Keratinocyte (primary cell): ENCODE results near the gene IFIT3. TPM values are rescaled to one million over a fixed set of nuclear protein-coding genes. Genes with fewer than 3 reads are reported as not detected.

ENCODE experiments used
- DNase-seq: peaks from one replicate; pipeline ENCODE4 v3.0.0-alpha.2; 2011; ENCODE audit warnings: low read depth, missing footprints, low spot score
- FAIRE-seq: peaks from 2 replicates; lab custom pipeline; 2011; peaks lifted over from hg19 to GRCh38; lab: Jason Lieb, UNC
- H2AFZ ChIP-seq: 2 replicates; pipeline ENCODE4 v1.6.0; 2012; ENCODE audit warnings: low read length, control low read depth, inconsistent platforms; ENCODE audit not compliant: control insufficient read depth
- H3K27ac ChIP-seq: 2 replicates; pipeline ENCODE4 v1.5.1; 2011; ENCODE audit warnings: low read length; ENCODE audit not compliant: control insufficient read depth, insufficient read depth
- H3K27me3 ChIP-seq: 3 replicates; pipeline ENCODE4 v1.6.0; 2011; ENCODE audit warnings: low read length; ENCODE audit not compliant: control insufficient read depth, insufficient read depth; ENCODE audit errors: extremely low read depth
- H3K36me3 ChIP-seq, 2 experiments: 2 replicates in 1 of 2; 3 replicates in 1 of 2; pipeline ENCODE4 v1.5.1; 2011; ENCODE audit warnings: low read length in 2 of 2, mild to moderate bottlenecking in 1 of 2; ENCODE audit not compliant: control insufficient read depth in 2 of 2, insufficient read depth in 2 of 2; ENCODE audit errors: extremely low read depth in 1 of 2
- H3K4me1 ChIP-seq: 3 replicates; pipeline ENCODE4 v1.5.1; 2011; ENCODE audit warnings: low read length; ENCODE audit not compliant: control insufficient read depth, insufficient read depth; ENCODE audit errors: extremely low read depth
- H3K4me2 ChIP-seq: 3 replicates; pipeline ENCODE4 v1.6.0; 2011; ENCODE audit warnings: low read depth, low read length; ENCODE audit not compliant: control insufficient read depth, insufficient read depth; ENCODE audit errors: extremely low read depth
- H3K4me3 ChIP-seq, 3 experiments: fragments of 200-600 bp in 1 of 3; sonication (generic) in 1 of 3; 2 replicates in 2 of 3; 3 replicates in 1 of 3; pipeline ENCODE4 v1.5.1; 2011 to 2016; ENCODE audit warnings: low read length in 3 of 3, mild to moderate bottlenecking in 3 of 3, control low read depth in 2 of 3, inconsistent platforms in 1 of 3, low read depth in 1 of 3, mixed read lengths in 1 of 3, mixed run types in 1 of 3, moderate library complexity in 1 of 3; ENCODE audit not compliant: control insufficient read depth in 2 of 3, insufficient read depth in 2 of 3; ENCODE audit errors: extremely low read depth in 1 of 3
- H3K79me2 ChIP-seq: 2 replicates; pipeline ENCODE4 v1.6.0; 2012; ENCODE audit warnings: low read length; ENCODE audit not compliant: control insufficient read depth, insufficient read depth
- H3K9ac ChIP-seq: 3 replicates; pipeline ENCODE4 v1.6.0; 2011; ENCODE audit warnings: low read length; ENCODE audit not compliant: control insufficient read depth, insufficient read depth; ENCODE audit errors: extremely low read depth
- H3K9me1 ChIP-seq: 3 replicates; pipeline ENCODE4 v1.6.0; 2011; ENCODE audit warnings: low read length; ENCODE audit not compliant: control insufficient read depth, insufficient read depth; ENCODE audit errors: extremely low read depth
- H3K9me3 ChIP-seq: 2 replicates; pipeline ENCODE4 v1.5.1; 2012; ENCODE audit warnings: low read depth, low read length; ENCODE audit not compliant: control insufficient read depth
- H4K20me1 ChIP-seq: 3 replicates; pipeline ENCODE4 v1.6.0; 2011; ENCODE audit warnings: low read length; ENCODE audit not compliant: control insufficient read depth, insufficient read depth; ENCODE audit errors: extremely low read depth
- CTCF ChIP-seq, 3 experiments: IDR thresholded peaks in 1 of 3; conservative IDR thresholded peaks in 1 of 3; optimal IDR thresholded peaks in 1 of 3; 2 replicates in 2 of 3; 3 replicates in 1 of 3; pipeline versions ENCODE3 to v1.5.1; 2011; ENCODE audit warnings: low read length in 3 of 3, mild to moderate bottlenecking in 3 of 3, moderate library complexity in 2 of 3, control low read depth in 1 of 3, inconsistent platforms in 1 of 3; ENCODE audit not compliant: insufficient read depth in 2 of 3; ENCODE audit errors: extremely low read depth in 1 of 3
- EZH2 ChIP-seq: IDR thresholded peaks from one replicate; pipeline ENCODE4 v1.6.1; 2012; ENCODE audit warnings: inconsistent platforms, mild to moderate bottlenecking, low read length, moderate library complexity
- dilution Hi-C: fragments of 300-500 bp; cut with MboI; formaldehyde crosslinking; loops from one replicate; pipeline ENCODE4 v1.7.0; 2020; ENCODE audit warnings: low sequenced_read_pairs; ENCODE audit not compliant: extremely low pct_ligation_motif_present
- polyA plus RNA-seq, 5 experiments: library from polyadenylated mRNA; depleted of rRNA in 3 of 5; stranded (reverse) in 3 of 5; stranded (forward) in 1 of 5; unstranded in 1 of 5; fragments of >200 nt; gene quantifications; 1 replicate in 1 of 5; 2 replicates in 3 of 5; 3 replicates in 1 of 5; pipeline versions ENCODE4 v1.2.1 to v1.2.3, GENCODE V29; 2011 to 2012; ENCODE audit warnings: missing spikeins in 2 of 5, low read depth in 1 of 5, low replicate concordance in 1 of 5

IFIT3 gene
- polyA plus RNA-seq, 1 donor (not counting 4 experiments of a cell fraction or from before 2014, with no cell fraction given), result 42.6 TPM

GRCh38 chr10:89341649-89342048 lies 13.9 kb downstream of the IFIT3 start:
- H3K79me2 ChIP-seq, result no peaks in the 10 kb centered on the region
- H3K36me3 ChIP-seq, result peaks cover 0 to 7% of the 10 kb centered on the region in 2 experiments
- dilution Hi-C loops, result no loop called here
- H3K9me3 ChIP-seq, result no peaks in the 10 kb centered on the region
- no peak overlapping the region for H3K4me2 ChIP-seq
- no peaks in the 10 kb centered on the region for H3K27me3 ChIP-seq
- H3K4me3 ChIP-seq, result no peak overlapping the region
- DNase-seq (no peak), FAIRE-seq (no peak)
- H3K27ac ChIP-seq, result no peak overlapping the region
- H4K20me1 ChIP-seq, result no peaks in the 10 kb centered on the region
- no peak overlapping the region for H3K9ac ChIP-seq
- TF ChIP-seq CTCF (optimal IDR thresholded peaks at IDR 0.05 in 1 of 3, IDR thresholded peaks at IDR 0.05 in 1 of 3, conservative IDR thresholded peaks at IDR 0.05 in 1 of 3; ENCODE audit: extremely low read depth in 1 of 3, insufficient read depth in 2 of 3, low read length in 3 of 3) (no peak), EZH2 (no peak)
- H2AFZ ChIP-seq, result no peak overlapping the region
- H3K4me1 ChIP-seq, result peaks cover 15% of the 10 kb centered on the region
- no peaks in the 10 kb centered on the region for H3K9me1 ChIP-seq

GRCh38 chr10:89342206-89342958 lies 14.6 kb downstream of the IFIT3 start:
- Histone ChIP-seq H3K36me3 (peaks cover 0 to 7% of the 10 kb centered on the region in 2 experiments), H3K4me2 (no peak overlapping the region), H3K9me1 (no peaks in the 10 kb centered on the region), H4K20me1 (no peaks in the 10 kb centered on the region), H3K27me3 (no peaks in the 10 kb centered on the region), H3K9ac (no peak overlapping the region), H3K9me3 (no peaks in the 10 kb centered on the region), H3K27ac (no peak overlapping the region), H2AFZ (no peak overlapping the region), H3K4me1 (peaks cover 11% of the 10 kb centered on the region), H3K4me3 (no peak overlapping the region), H3K79me2 (no peaks in the 10 kb centered on the region)
- dilution Hi-C loops, result no loop called here
- DNase-seq (no peak), FAIRE-seq (peak; percentile 49)
- TF ChIP-seq CTCF (optimal IDR thresholded peaks at IDR 0.05 in 1 of 3, IDR thresholded peaks at IDR 0.05 in 1 of 3, conservative IDR thresholded peaks at IDR 0.05 in 1 of 3; ENCODE audit: extremely low read depth in 1 of 3, insufficient read depth in 2 of 3, low read length in 3 of 3) (no peak), EZH2 (no peak)
